ENCODE measurements around the gene MANSC1.

MANSC1 gene

GRCh38 chr12:12349711-12350665 is at the start of gene MANSC1:
MANSC1 (minus strand) TSS chr12:12350242; CDS start chr12:12343314, 6,928 bp downstream.
- peak; percentile 59 for DNase-seq

GRCh38 chr12:12399161-12399560 is 49.1 kb upstream of the MANSC1 start:
- DNase-seq, result no peak

GRCh38 chr12:12398026-12398859 is 48.2 kb upstream of the MANSC1 start:
- no peak for DNase-seq

- no peak for DNase-seq
These were observed 47.1 kb upstream of the MANSC1 start for GRCh38 chr12:12397184-12397583.

GRCh38 chr12:12396694-12397093 is 46.7 kb upstream of the MANSC1 start:
- DNase-seq, result no peak

GRCh38 chr12:12393171-12393570 is 43.1 kb upstream of the MANSC1 start:
- DNase-seq, result no peak

GRCh38 chr12:12392413-12392812 is 42.4 kb upstream of the MANSC1 start:
- DNase-seq, result no peak

GRCh38 chr12:12387501-12387900 is 37.5 kb upstream of the MANSC1 start:
- peak; percentile 30 for DNase-seq

- peak; percentile 60 for DNase-seq
These were observed 34.7 kb upstream of the MANSC1 start for GRCh38 chr12:12384571-12385340.

GRCh38 chr12:12381982-12382381 is 31.9 kb upstream of the MANSC1 start:
- no peak for DNase-seq

GRCh38 chr12:12380949-12381593 is 31.0 kb upstream of the MANSC1 start:
- DNase-seq, result no peak

- DNase-seq, result peak; percentile 88
These were observed 30.0 kb upstream of the MANSC1 start for GRCh38 chr12:12379831-12380730.

GRCh38 chr12:12378616-12379015 is 28.6 kb upstream of the MANSC1 start:
- DNase-seq, result peak; percentile 39

GRCh38 chr12:12376646-12377448 is 26.8 kb upstream of the MANSC1 start:
- DNase-seq, result peak; percentile 83

- DNase-seq, result no peak
These were observed 23.1 kb upstream of the MANSC1 start for GRCh38 chr12:12372946-12373722.

- DNase-seq, result no peak
These were observed 17.5 kb upstream of the MANSC1 start for GRCh38 chr12:12367482-12367998.

GRCh38 chr12:12366701-12367481 is 16.8 kb upstream of the MANSC1 start:
- DNase-seq, result no peak

GRCh38 chr12:12365931-12366431 is 15.9 kb upstream of the MANSC1 start:
- no peak for DNase-seq
